ENCODE measurements around the gene DYNLL1.

The DYNLL1 gene

GRCh38 chr12:120546050-120546386, 50.1 kb downstream of the DYNLL1 start:
- no peak for DNase-seq (ENCODE audit: low spot score in 2 of 2)
- no peak for ATAC-seq
- H3K27ac Mint-ChIP-seq: no peak overlapping the region

More at GRCh38 chr12:120546050-120546386, 50.1 kb downstream of the DYNLL1 start:
- Mint-ChIP-seq H3K9me3 (no peaks in the 10 kb centered on the region), H3K4me3 (no peak overlapping the region), H3K4me1 (peaks cover 8% of the 10 kb centered on the region), H3K36me3 (no peaks in the 10 kb centered on the region)

Data from stimulated activated effector memory CD8-positive, alpha-beta T cell treated with anti-CD3 and anti-CD28 coated beads, Interleukin-12 subunit alpha, Interleukin-12 subunit beta, amount 100 ng/mL, for 72 hours (primary cell).